K562 (cell line): Measurements from ENCODE around the gene LIN28B. TPM values are rescaled to one million over a fixed set of nuclear protein-coding genes. Genes with fewer than 3 reads are reported as not detected.
A peak's percentile ranks its signal among the peaks of the same experiment; 100 is the strongest.

ENCODE experiments used
- ARID2 ChIP-seq: fragments of 450-650 bp; IDR thresholded peaks from 2 replicates; pipeline ENCODE4 v1.6.1; 2017; ENCODE audit warnings: antibody characterized with exemption, mild to moderate bottlenecking
- EHMT2 ChIP-seq: fragments of 450-650 bp; IDR thresholded peaks from 2 replicates; pipeline ENCODE4 v1.6.1; 2018; ENCODE audit warnings: antibody characterized with exemption
- FOXK1 ChIP-seq: sonication (generic); formaldehyde crosslinking; IDR thresholded peaks from 2 replicates; pipeline ENCODE4 v1.8.0; 2022; ENCODE audit warnings: missing genetic modification reagents, mild to moderate bottlenecking, borderline replicate concordance
- POLR3A ChIP-seq: IDR thresholded peaks from 2 replicates; pipeline ENCODE4 v1.6.1; 2011; ENCODE audit warnings: borderline replicate concordance, mild to moderate bottlenecking, moderate library complexity; ENCODE audit not compliant: insufficient read length, insufficient read depth; ENCODE audit errors: extremely low read depth
- RAD21 ChIP-seq, 2 experiments: fragments of 250-450 bp in 1 of 2; fragments of 450-650 bp in 1 of 2; sonication (Bioruptor Pico) in 1 of 2; formaldehyde crosslinking in 1 of 2; IDR thresholded peaks in 1 of 2; conservative IDR thresholded peaks in 1 of 2; 2 replicates each; pipeline versions ENCODE4 v1.4.0 to v1.8.0; 2020 to 2022; ENCODE audit warnings: mild to moderate bottlenecking in 2 of 2, moderate library complexity in 1 of 2
- RHOXF2B ChIP-seq: fragments of 250-450 bp; sonication (Bioruptor Pico); conservative IDR thresholded peaks from 2 replicates; pipeline ENCODE4 v1.5.1; 2021
- SMAD4 ChIP-seq: fragments of 250-450 bp; sonication (Bioruptor Pico); conservative IDR thresholded peaks from 2 replicates; pipeline ENCODE4 v1.8.0; 2021; ENCODE audit warnings: inconsistent platforms, mild to moderate bottlenecking, moderate library complexity
- SMARCA5 ChIP-seq: fragments of 450-650 bp; IDR thresholded peaks from 2 replicates; pipeline ENCODE4 v1.6.1; 2016
- ZNF165 ChIP-seq: fragments of 250-450 bp; sonication (Bioruptor Pico); IDR thresholded peaks from 2 replicates; pipeline ENCODE4 v1.4.0; 2020; ENCODE audit warnings: borderline replicate concordance
- polyA plus RNA-seq, 8 experiments: library from polyadenylated mRNA; depleted of rRNA in 4 of 8; stranded (reverse) in 5 of 8; unstranded in 3 of 8; fragments of >200 nt; fragmentation: Nextera tagmentation in 2 of 8; fragmentation: Illumina TruSeq in 1 of 8; extraction: Ambion mirVana in 2 of 8; extraction: Trizol in 1 of 8; gene quantifications; 2 replicates each; pipeline versions ENCODE4 v1.2.1 to v1.2.3, GENCODE V29; 2011 to 2014; ENCODE audit warnings: inconsistent platforms in 1 of 8, missing spikeins in 1 of 8
- total RNA-seq, 7 experiments: library from RNA; depleted of rRNA in 6 of 7; stranded (reverse); fragments of >200 nt in 6 of 7; fragmentation: Illumina TruSeq in 2 of 7; extraction: Trizol in 2 of 7; gene quantifications; 2 replicates each; pipeline versions ENCODE4 v1.2.1 to v1.2.3, GENCODE V29; 2011 to 2021; ENCODE audit warnings: low replicate concordance in 1 of 7
- TF ChIP-seq, protein P1 (sequence below): fragments of 450-650 bp; IDR thresholded peaks from 2 replicates; pipeline ENCODE4 v1.7.1; 2018; ENCODE audit warnings: mild to moderate bottlenecking, low read depth; ENCODE audit not compliant: partially characterized antibody
- TF ChIP-seq, protein P2 (sequence below), 2 experiments: fragments of 450-650 bp; formaldehyde crosslinking in 1 of 2; IDR thresholded peaks; 2 replicates each; pipeline versions ENCODE4 v1.4.0 to v1.6.1; 2014 to 2020; ENCODE audit warnings: mild to moderate bottlenecking in 2 of 2, borderline replicate concordance in 1 of 2, low read depth in 1 of 2
- TF ChIP-seq, protein P3 (sequence below): fragments of 450-650 bp; IDR thresholded peaks from one replicate; pipeline ENCODE4 v1.6.1; 2018; ENCODE audit warnings: mild to moderate bottlenecking, moderate library complexity; ENCODE audit not compliant: partially characterized antibody
- TF ChIP-seq, protein P4 (sequence below): fragments of 450-650 bp; IDR thresholded peaks from 2 replicates; pipeline ENCODE4 v1.6.1; 2016

The LIN28B gene
- total and polyA plus RNA-seq, 9 of the 15 experiments (the other 6 are each of a cell fraction or from before 2014, with no cell fraction given) = 20.9 to 77.3 (median 42.1) TPM

DNA sequence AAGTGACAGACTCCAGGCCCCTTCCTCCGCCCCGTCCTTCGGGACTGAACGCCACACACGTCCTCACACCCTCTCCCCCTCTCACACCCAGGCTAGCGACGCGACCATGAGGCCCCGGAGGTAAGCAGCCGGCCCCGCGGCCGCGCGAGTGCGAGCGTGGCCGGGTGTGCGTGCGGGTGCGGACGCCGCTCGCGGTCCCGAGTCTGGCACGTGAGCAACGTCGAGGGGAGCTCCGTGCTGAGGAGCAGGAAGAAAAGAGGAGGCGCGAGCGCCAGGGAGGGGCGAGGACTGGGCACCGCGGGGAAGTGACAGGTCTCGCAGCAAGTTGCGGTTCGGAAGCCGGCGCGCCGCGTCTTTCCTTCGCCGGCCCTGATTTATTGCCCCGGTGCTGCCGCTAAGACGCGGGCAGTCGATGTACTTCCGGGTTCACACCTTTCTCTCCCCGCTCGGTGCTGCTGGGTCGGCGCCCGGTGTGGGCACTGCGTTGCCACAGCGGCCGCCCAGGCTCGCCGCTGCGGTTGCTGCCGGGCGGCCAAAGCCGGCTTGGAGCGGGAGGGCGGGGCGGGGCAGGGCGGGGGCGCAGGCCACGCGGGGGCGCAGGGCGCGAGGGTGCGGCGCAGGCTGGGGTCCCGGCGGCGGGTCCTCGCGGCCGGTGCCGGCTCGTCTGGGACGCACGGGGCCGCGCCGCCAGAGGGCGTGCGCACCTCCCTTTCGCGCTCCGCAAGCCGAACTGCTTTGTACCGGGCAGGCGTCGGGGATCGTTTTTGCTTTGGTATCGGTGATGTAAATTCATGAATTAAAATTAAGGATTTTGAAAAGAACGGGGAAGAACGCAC lies 15.8 kb upstream of the LIN28B start (continued):
- peak; percentile 75 to 93 for TF ChIP-seq RAD21 (CRISPR knock-in tag; conservative IDR thresholded peaks at IDR 0.05 in 1 of 2, IDR thresholded peaks at IDR 0.05 in 1 of 2)
- TF ChIP-seq EHMT2 = no peak
- TF ChIP-seq, protein P1, sequence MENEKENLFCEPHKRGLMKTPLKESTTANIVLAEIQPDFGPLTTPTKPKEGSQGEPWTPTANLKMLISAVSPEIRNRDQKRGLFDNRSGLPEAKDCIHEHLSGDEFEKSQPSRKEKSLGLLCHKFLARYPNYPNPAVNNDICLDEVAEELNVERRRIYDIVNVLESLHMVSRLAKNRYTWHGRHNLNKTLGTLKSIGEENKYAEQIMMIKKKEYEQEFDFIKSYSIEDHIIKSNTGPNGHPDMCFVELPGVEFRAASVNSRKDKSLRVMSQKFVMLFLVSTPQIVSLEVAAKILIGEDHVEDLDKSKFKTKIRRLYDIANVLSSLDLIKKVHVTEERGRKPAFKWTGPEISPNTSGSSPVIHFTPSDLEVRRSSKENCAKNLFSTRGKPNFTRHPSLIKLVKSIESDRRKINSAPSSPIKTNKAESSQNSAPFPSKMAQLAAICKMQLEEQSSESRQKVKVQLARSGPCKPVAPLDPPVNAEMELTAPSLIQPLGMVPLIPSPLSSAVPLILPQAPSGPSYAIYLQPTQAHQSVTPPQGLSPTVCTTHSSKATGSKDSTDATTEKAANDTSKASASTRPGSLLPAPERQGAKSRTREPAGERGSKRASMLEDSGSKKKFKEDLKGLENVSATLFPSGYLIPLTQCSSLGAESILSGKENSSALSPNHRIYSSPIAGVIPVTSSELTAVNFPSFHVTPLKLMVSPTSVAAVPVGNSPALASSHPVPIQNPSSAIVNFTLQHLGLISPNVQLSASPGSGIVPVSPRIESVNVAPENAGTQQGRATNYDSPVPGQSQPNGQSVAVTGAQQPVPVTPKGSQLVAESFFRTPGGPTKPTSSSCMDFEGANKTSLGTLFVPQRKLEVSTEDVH = no peak
- TF ChIP-seq FOXK1 (CRISPR knock-in tag) = no peak
- TF ChIP-seq, protein P2, sequence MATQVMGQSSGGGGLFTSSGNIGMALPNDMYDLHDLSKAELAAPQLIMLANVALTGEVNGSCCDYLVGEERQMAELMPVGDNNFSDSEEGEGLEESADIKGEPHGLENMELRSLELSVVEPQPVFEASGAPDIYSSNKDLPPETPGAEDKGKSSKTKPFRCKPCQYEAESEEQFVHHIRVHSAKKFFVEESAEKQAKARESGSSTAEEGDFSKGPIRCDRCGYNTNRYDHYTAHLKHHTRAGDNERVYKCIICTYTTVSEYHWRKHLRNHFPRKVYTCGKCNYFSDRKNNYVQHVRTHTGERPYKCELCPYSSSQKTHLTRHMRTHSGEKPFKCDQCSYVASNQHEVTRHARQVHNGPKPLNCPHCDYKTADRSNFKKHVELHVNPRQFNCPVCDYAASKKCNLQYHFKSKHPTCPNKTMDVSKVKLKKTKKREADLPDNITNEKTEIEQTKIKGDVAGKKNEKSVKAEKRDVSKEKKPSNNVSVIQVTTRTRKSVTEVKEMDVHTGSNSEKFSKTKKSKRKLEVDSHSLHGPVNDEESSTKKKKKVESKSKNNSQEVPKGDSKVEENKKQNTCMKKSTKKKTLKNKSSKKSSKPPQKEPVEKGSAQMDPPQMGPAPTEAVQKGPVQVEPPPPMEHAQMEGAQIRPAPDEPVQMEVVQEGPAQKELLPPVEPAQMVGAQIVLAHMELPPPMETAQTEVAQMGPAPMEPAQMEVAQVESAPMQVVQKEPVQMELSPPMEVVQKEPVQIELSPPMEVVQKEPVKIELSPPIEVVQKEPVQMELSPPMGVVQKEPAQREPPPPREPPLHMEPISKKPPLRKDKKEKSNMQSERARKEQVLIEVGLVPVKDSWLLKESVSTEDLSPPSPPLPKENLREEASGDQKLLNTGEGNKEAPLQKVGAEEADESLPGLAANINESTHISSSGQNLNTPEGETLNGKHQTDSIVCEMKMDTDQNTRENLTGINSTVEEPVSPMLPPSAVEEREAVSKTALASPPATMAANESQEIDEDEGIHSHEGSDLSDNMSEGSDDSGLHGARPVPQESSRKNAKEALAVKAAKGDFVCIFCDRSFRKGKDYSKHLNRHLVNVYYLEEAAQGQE (IDR thresholded peaks at IDR 0.05; ENCODE audit: borderline replicate concordance) = peak; percentile 88
- TF ChIP-seq, protein P2 (CRISPR knock-in tag; IDR thresholded peaks at IDR 0.05; ENCODE audit: low read depth) = no peak
- TF ChIP-seq SMARCA5 = no peak
- no peak for TF ChIP-seq POLR3A
- no peak for TF ChIP-seq SMAD4 (CRISPR knock-in tag)
- TF ChIP-seq ZNF165 (CRISPR knock-in tag) = no peak
- TF ChIP-seq, protein P3, sequence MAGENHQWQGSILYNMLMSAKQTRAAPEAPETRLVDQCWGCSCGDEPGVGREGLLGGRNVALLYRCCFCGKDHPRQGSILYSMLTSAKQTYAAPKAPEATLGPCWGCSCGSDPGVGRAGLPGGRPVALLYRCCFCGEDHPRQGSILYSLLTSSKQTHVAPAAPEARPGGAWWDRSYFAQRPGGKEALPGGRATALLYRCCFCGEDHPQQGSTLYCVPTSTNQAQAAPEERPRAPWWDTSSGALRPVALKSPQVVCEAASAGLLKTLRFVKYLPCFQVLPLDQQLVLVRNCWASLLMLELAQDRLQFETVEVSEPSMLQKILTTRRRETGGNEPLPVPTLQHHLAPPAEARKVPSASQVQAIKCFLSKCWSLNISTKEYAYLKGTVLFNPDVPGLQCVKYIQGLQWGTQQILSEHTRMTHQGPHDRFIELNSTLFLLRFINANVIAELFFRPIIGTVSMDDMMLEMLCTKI = no peak
- peak; percentile 72; the same call in 1 of the 2 replicates for TF ChIP-seq ARID2
- TF ChIP-seq, protein P4, sequence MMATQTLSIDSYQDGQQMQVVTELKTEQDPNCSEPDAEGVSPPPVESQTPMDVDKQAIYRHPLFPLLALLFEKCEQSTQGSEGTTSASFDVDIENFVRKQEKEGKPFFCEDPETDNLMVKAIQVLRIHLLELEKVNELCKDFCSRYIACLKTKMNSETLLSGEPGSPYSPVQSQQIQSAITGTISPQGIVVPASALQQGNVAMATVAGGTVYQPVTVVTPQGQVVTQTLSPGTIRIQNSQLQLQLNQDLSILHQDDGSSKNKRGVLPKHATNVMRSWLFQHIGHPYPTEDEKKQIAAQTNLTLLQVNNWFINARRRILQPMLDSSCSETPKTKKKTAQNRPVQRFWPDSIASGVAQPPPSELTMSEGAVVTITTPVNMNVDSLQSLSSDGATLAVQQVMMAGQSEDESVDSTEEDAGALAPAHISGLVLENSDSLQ = no peak
- TF ChIP-seq RHOXF2B (CRISPR knock-in tag) = no peak
